HCT116 (cell line): ENCODE measurements around the gene BCAR3. TPM values are rescaled to one million over a fixed set of nuclear protein-coding genes. Genes with fewer than 3 reads are reported as not detected.

ENCODE experiments used
- ATAC-seq: fragments of 200-7000 bp; cut with Tn5 transposase; 2 replicates; pipeline ENCODE4 v1.9.1; 2020; ENCODE audit warnings: mild to moderate bottlenecking, moderate library complexity
- BruUV-seq: library from RNA; stranded (reverse); fragments of 400-500 nt; replicated peaks from 2 replicates; lab custom pipeline; 2021; lab: Mats Ljungman, UMichigan
- CTCF ChIA-PET: fragments of 300-600 bp; sonication (Branson Sonifier 250); formaldehyde crosslinking; loops from one replicate; lab custom pipeline; 2021; ENCODE audit warnings: antibody characterized with exemption; lab: Charles Lee
- POLR2A ChIA-PET: fragments of 300-600, 350-600 bp; sonication (Branson Sonifier 250); formaldehyde crosslinking; loops from one replicate; lab custom pipeline; 2021; ENCODE audit warnings: antibody characterized with exemption; lab: Charles Lee
- RAD21 ChIA-PET, 2 experiments: fragments of 300-600 bp; sonication (Branson Sonifier 250); formaldehyde crosslinking; loops; one replicate each; lab custom pipeline; 2023; ENCODE audit warnings: low total read pairs in 2 of 2; ENCODE audit not compliant: uncharacterized antibody in 2 of 2, unreplicated experiment in 2 of 2, low non-redundant PET in 1 of 2; lab: Charles Lee
- DNase-seq: peaks from one replicate; pipeline ENCODE4 v3.0.0-alpha.2; 2010; ENCODE audit warnings: low read depth, low spot score
- H2AFZ ChIP-seq: fragments of 200-600 bp; shearing (Covaris generic), sonication (generic); 2 replicates; pipeline ENCODE4 v1.6.1; 2017; ENCODE audit warnings: low read depth, mixed run types, mixed read lengths, antibody characterized with exemption, low read length; ENCODE audit not compliant: poor library complexity, severe bottlenecking
- H3K27ac ChIP-seq: 2 replicates; pipeline ENCODE4 v1.5.1; 2012; ENCODE audit warnings: low read depth, low read length
- H3K27me3 ChIP-seq: fragments of 200-600 bp; sonication (generic); 2 replicates; pipeline ENCODE4 v1.6.1; 2016; ENCODE audit warnings: mixed run types, low read length, mixed read lengths; ENCODE audit not compliant: insufficient read depth
- H3K36me3 ChIP-seq, 2 experiments: fragments of 200-500 bp in 1 of 2; fragments of 200-600 bp in 1 of 2; sonication (Bioruptor generic) in 1 of 2; sonication (generic) in 1 of 2; 2 replicates each; pipeline versions ENCODE4 v1.5.1 to v1.6.1; 2014 to 2016; ENCODE audit warnings: low read length in 2 of 2, inconsistent platforms in 1 of 2, mixed read lengths in 1 of 2, mixed run types in 1 of 2; ENCODE audit not compliant: insufficient read depth in 2 of 2, control insufficient read depth in 1 of 2
- H3K4me1 ChIP-seq, 2 experiments: fragments of 200-600 bp in 1 of 2; sonication (generic) in 1 of 2; 2 replicates each; pipeline versions ENCODE4 v1.5.1 to v1.6.1; 2012 to 2017; ENCODE audit warnings: low read length in 2 of 2, inconsistent platforms in 1 of 2, mild to moderate bottlenecking in 1 of 2, mixed read lengths in 1 of 2, mixed run types in 1 of 2, moderate library complexity in 1 of 2; ENCODE audit not compliant: insufficient read depth in 2 of 2, control insufficient read depth in 1 of 2
- H3K4me2 ChIP-seq: fragments of 200-600 bp; sonication (generic); 2 replicates; pipeline ENCODE4 v1.6.1; 2017; ENCODE audit warnings: mixed run types, low read length, mixed read lengths
- H3K4me3 ChIP-seq, 2 experiments: fragments of 200-600 bp in 1 of 2; sonication (generic) in 1 of 2; replicated peaks in 1 of 2; 2 replicates each; pipeline ENCODE4 v1.5.1; 2011 to 2016; ENCODE audit warnings: low read length in 2 of 2, control low read depth in 1 of 2, low read depth in 1 of 2, mild to moderate bottlenecking in 1 of 2, mixed read lengths in 1 of 2, mixed run types in 1 of 2
- H3K79me2 ChIP-seq: fragments of 200-600 bp; sonication (generic); 2 replicates; pipeline ENCODE4 v1.6.1; 2017; ENCODE audit warnings: mild to moderate bottlenecking, mixed run types, low read length, moderate library complexity, mixed read lengths; ENCODE audit not compliant: insufficient read depth
- H3K9ac ChIP-seq: fragments of 200-600 bp; sonication (generic); 2 replicates; pipeline ENCODE4 v1.6.1; 2016; ENCODE audit warnings: low read length, mixed read lengths
- H3K9me2 ChIP-seq: fragments of 200-600 bp; sonication (generic), shearing (Covaris generic); 2 replicates; pipeline ENCODE4 v1.6.1; 2017; ENCODE audit warnings: mixed run types, mild to moderate bottlenecking, moderate library complexity; ENCODE audit not compliant: insufficient read depth
- H3K9me3 ChIP-seq, 2 experiments: fragments of 200-500 bp in 1 of 2; fragments of 200-600 bp in 1 of 2; sonication (Bioruptor generic) in 1 of 2; sonication (generic) in 1 of 2; 2 replicates each; pipeline ENCODE4 v1.6.1; 2014 to 2017; ENCODE audit warnings: low read length in 2 of 2, mixed read lengths in 2 of 2, inconsistent platforms in 1 of 2, low read depth in 1 of 2, mild to moderate bottlenecking in 1 of 2, mixed run types in 1 of 2, moderate library complexity in 1 of 2; ENCODE audit not compliant: control insufficient read depth in 1 of 2, insufficient read depth in 1 of 2
- H4K20me1 ChIP-seq: fragments of 200-600 bp; sonication (generic), shearing (Covaris generic); 2 replicates; pipeline ENCODE4 v1.6.1; 2017; ENCODE audit warnings: mixed run types, mild to moderate bottlenecking, moderate library complexity; ENCODE audit not compliant: insufficient read depth
- CBX3 ChIP-seq: IDR thresholded peaks from 2 replicates; pipeline ENCODE4 v1.6.1; 2012; ENCODE audit warnings: low read depth
- CTCF ChIP-seq, 3 experiments: fragments of 200-600 bp in 1 of 3; sonication (generic) in 1 of 3; IDR thresholded peaks in 2 of 3; conservative IDR thresholded peaks in 1 of 3; 2 replicates each; pipeline ENCODE4 v1.5.1; 2012 to 2017; ENCODE audit warnings: low read depth in 2 of 3, low read length in 2 of 3, antibody characterized with exemption in 1 of 3, borderline replicate concordance in 1 of 3, control low read depth in 1 of 3, mild to moderate bottlenecking in 1 of 3, mixed read lengths in 1 of 3, mixed run types in 1 of 3, moderate library complexity in 1 of 3; ENCODE audit not compliant: insufficient read depth in 1 of 3
- EGR1 ChIP-seq: IDR thresholded peaks from 2 replicates; pipeline ENCODE4 v1.6.1; 2012; ENCODE audit warnings: low read depth
- ELF1 ChIP-seq: IDR thresholded peaks from 2 replicates; pipeline ENCODE4 v1.6.1; 2012; ENCODE audit warnings: low read depth, borderline replicate concordance
- EZH2 ChIP-seq: fragments of 200-600 bp; sonication (generic); IDR thresholded peaks from 2 replicates; pipeline ENCODE4 v1.6.1; 2017; ENCODE audit warnings: antibody characterized with exemption, mixed run types
- EZH2phosphoT487 ChIP-seq: fragments of 200-600 bp; IDR thresholded peaks from 2 replicates; pipeline ENCODE4 v1.6.1; 2018; ENCODE audit warnings: antibody characterized with exemption, borderline replicate concordance
- JUND ChIP-seq: IDR thresholded peaks from 2 replicates; pipeline ENCODE4 v1.6.1; 2012
- POLR2A ChIP-seq: IDR thresholded peaks from 2 replicates; pipeline ENCODE4 v1.7.0; 2011; ENCODE audit warnings: borderline replicate concordance; ENCODE audit not compliant: insufficient read depth, insufficient read length; ENCODE audit errors: extremely low read depth
- RAD21 ChIP-seq: IDR thresholded peaks from 2 replicates; pipeline ENCODE4 v1.6.1; 2012; ENCODE audit warnings: low read depth, mild to moderate bottlenecking
- SP1 ChIP-seq: IDR thresholded peaks from 2 replicates; pipeline ENCODE4 v1.6.1; 2012; ENCODE audit warnings: low read depth
- SRF ChIP-seq: IDR thresholded peaks from 2 replicates; pipeline ENCODE4 v1.6.1; 2012; ENCODE audit warnings: low read depth
- TCF7L2 ChIP-seq: IDR thresholded peaks from 2 replicates; pipeline ENCODE4 v1.7.0; 2011; ENCODE audit warnings: borderline replicate concordance, inconsistent platforms; ENCODE audit not compliant: insufficient read depth, insufficient read length; ENCODE audit errors: extremely low read depth
- ZFX ChIP-seq: fragments of 450-650 bp; IDR thresholded peaks from 2 replicates; pipeline ENCODE4 v1.6.1; 2017
- ZNF274 ChIP-seq: fragments of 200-500 bp; sonication (Bioruptor generic); IDR thresholded peaks from 2 replicates; pipeline ENCODE4 v1.6.1; 2014; ENCODE audit warnings: mild to moderate bottlenecking, low read depth, low read length, inconsistent platforms
- intact Hi-C: fragments of 100-400 bp; cut with micrococcal nuclease; formaldehyde crosslinking; loops from 2 replicates; pipeline ENCODE4 v1.10.0; 2022
- total RNA-seq: library from RNA; stranded (reverse); gene quantifications from one replicate; pipeline ENCODE4 v1.2.1, GENCODE V29; 2021; ENCODE audit not compliant: unreplicated experiment
- TF ChIP-seq, protein P1 (sequence below): IDR thresholded peaks from 2 replicates; pipeline ENCODE4 v1.6.1; 2012
- TF ChIP-seq, protein P2 (sequence below): IDR thresholded peaks from 2 replicates; pipeline ENCODE4 v1.6.1; 2012; ENCODE audit warnings: low read depth

Gene BCAR3
- total RNA-seq, 1 experiment from 2014 or later = 24.5 TPM

DNA sequence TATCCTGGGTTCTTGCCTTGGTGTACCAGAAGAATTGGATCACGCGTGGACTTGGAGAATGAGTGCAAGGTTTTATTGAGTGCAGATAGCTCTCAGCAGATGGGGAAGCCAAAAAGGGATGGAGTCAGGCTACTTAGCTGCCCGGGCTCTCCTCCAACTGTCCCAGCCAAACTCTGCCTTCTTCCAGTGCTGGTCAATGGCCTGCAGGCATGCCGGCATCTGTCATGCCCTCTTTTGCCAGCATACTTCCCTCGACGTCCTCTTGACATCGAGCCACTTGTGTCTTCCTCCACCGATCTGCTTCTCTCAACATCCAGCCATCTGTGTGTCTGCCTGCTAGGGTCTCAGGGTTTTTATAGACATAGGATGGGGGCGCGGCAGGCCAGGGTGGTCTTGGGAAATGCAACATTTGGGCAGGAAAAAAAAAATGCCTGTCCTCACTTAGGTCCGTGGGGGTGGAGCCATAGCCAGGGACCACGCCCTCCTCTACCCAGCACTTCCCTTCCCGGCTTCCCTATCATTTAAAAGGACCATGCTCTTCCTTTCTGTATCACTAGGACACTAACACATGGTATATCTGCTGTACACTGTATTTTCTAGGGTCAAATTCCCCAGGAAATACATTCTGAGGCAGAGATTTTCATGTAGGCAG lies 47.0 kb upstream of the BCAR3 start:
- H3K79me2 ChIP-seq = no peaks in the 10 kb centered on the region
- H3K4me3 ChIP-seq = no peak overlapping the region
- no peak overlapping the region for H2AFZ ChIP-seq
- RAD21 ChIA-PET = no interaction called here
- no peak overlapping the region for H3K27ac ChIP-seq
- no peak overlapping the region for H3K4me2 ChIP-seq
- H3K9me3 ChIP-seq = no peaks in the 10 kb centered on the region
- TF ChIP-seq JUND (no peak), ZFX (no peak), RAD21 (no peak), CTCF (IDR thresholded peaks at IDR 0.05 in 2 of 3, conservative IDR thresholded peaks at IDR 0.05 in 1 of 3; ENCODE audit: borderline replicate concordance in 1 of 3, insufficient read depth in 1 of 3, low read depth in 2 of 3, low read length in 2 of 3) (no peak)
- H3K9me2 ChIP-seq = no peaks in the 10 kb centered on the region
- H3K4me1 ChIP-seq = peaks cover 0 to 39% of the 10 kb centered on the region in 2 experiments; a peak in 2 of 4 replicates
- no peaks in the 10 kb centered on the region for H3K36me3 ChIP-seq
- POLR2A ChIA-PET = no interaction called here
- CTCF ChIA-PET = no interaction called here
- DNase-seq (no peak), ATAC-seq (no peak)
- no peak overlapping the region for H3K9ac ChIP-seq
- intact Hi-C loops = no loop called here
- H4K20me1 ChIP-seq = no peaks in the 10 kb centered on the region
- BruUV-seq = no TSS peak
- H3K27me3 ChIP-seq = no peaks in the 10 kb centered on the region

GRCh38 chr1:93723733-93724270 lies 42.2 kb upstream of the BCAR3 start:
- ChIA-PET CTCF (no interaction called here), POLR2A (no interaction called here), RAD21 (no interaction called here)
- Histone ChIP-seq H3K9ac (peak overlapping the region; percentile 9; the same call in 1 of the 2 replicates), H3K9me2 (no peaks in the 10 kb centered on the region), H3K79me2 (no peaks in the 10 kb centered on the region), H3K4me3 (no peak overlapping the region), H3K4me2 (peak overlapping the region; percentile 39; the same call in 1 of the 2 replicates), H2AFZ (no peak overlapping the region), H3K4me1 (peaks cover 6 to 42% of the 10 kb centered on the region in 2 experiments; a peak in 3 of 4 replicates), H3K27ac (no peak overlapping the region), H3K36me3 (no peaks in the 10 kb centered on the region), H3K27me3 (no peaks in the 10 kb centered on the region), H3K9me3 (no peaks in the 10 kb centered on the region), H4K20me1 (no peaks in the 10 kb centered on the region)
- DNase-seq (no peak), ATAC-seq (no peak)
- intact Hi-C loops = no loop called here
- BruUV-seq = no TSS peak
- TF ChIP-seq EZH2phosphoT487 = no peak
- TF ChIP-seq CBX3 = no peak
- no peak for TF ChIP-seq RAD21
- no peak for TF ChIP-seq ZNF274
- TF ChIP-seq, protein P1, sequence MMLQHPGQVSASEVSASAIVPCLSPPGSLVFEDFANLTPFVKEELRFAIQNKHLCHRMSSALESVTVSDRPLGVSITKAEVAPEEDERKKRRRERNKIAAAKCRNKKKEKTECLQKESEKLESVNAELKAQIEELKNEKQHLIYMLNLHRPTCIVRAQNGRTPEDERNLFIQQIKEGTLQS = no peak
- TF ChIP-seq TCF7L2 = no peak
- no peak for TF ChIP-seq EGR1
- TF ChIP-seq SP1 = no peak
- TF ChIP-seq EZH2 = no peak
- TF ChIP-seq SRF = no peak
- TF ChIP-seq POLR2A = no peak
- TF ChIP-seq, protein P2, sequence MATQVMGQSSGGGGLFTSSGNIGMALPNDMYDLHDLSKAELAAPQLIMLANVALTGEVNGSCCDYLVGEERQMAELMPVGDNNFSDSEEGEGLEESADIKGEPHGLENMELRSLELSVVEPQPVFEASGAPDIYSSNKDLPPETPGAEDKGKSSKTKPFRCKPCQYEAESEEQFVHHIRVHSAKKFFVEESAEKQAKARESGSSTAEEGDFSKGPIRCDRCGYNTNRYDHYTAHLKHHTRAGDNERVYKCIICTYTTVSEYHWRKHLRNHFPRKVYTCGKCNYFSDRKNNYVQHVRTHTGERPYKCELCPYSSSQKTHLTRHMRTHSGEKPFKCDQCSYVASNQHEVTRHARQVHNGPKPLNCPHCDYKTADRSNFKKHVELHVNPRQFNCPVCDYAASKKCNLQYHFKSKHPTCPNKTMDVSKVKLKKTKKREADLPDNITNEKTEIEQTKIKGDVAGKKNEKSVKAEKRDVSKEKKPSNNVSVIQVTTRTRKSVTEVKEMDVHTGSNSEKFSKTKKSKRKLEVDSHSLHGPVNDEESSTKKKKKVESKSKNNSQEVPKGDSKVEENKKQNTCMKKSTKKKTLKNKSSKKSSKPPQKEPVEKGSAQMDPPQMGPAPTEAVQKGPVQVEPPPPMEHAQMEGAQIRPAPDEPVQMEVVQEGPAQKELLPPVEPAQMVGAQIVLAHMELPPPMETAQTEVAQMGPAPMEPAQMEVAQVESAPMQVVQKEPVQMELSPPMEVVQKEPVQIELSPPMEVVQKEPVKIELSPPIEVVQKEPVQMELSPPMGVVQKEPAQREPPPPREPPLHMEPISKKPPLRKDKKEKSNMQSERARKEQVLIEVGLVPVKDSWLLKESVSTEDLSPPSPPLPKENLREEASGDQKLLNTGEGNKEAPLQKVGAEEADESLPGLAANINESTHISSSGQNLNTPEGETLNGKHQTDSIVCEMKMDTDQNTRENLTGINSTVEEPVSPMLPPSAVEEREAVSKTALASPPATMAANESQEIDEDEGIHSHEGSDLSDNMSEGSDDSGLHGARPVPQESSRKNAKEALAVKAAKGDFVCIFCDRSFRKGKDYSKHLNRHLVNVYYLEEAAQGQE = no peak
- no peak for TF ChIP-seq ELF1
